IMR-90 (cell line): ENCODE measurements around the gene DDX27. TPM values are rescaled to one million over a fixed set of nuclear protein-coding genes. Genes with fewer than 3 reads are reported as not detected.

Experiments
- ATAC-seq: fragments of 200-7000 bp; cut with Tn5 transposase; 2 replicates; pipeline ENCODE4 v1.9.1; 2020; ENCODE audit warnings: low read depth, mild to moderate bottlenecking, moderate library complexity
- BruUV-seq: library from RNA; stranded (reverse); fragments of 400-500 nt; replicated peaks from 2 replicates; lab custom pipeline; 2021; lab: Mats Ljungman, UMichigan
- CTCF ChIA-PET: fragments of 300-600 bp; formaldehyde crosslinking; extraction: SDS; loops from one replicate; lab custom pipeline; 2021; ENCODE audit warnings: antibody characterized with exemption; lab: Yijun Ruan, JAX
- POLR2A ChIA-PET: fragments of 300-600 bp; sonication (Branson Sonifier 250); formaldehyde crosslinking; loops from one replicate; lab custom pipeline; 2022; ENCODE audit warnings: antibody characterized with exemption; ENCODE audit not compliant: unreplicated experiment; lab: Charles Lee
- DNase-seq: peaks from one replicate; pipeline ENCODE4 v3.0.0; 2013
- H2AFZ ChIP-seq: replicated peaks from 2 replicates; pipeline ENCODE3; 2013; ENCODE audit warnings: low read length, mild to moderate bottlenecking; ENCODE audit not compliant: poor library complexity
- H2AK5ac ChIP-seq: 2 replicates; pipeline ENCODE4 v1.6.1; 2013; ENCODE audit warnings: low read depth, low read length, inconsistent platforms
- H2AK9ac ChIP-seq: replicated peaks from 2 replicates; pipeline ENCODE3; 2013; ENCODE audit warnings: mild to moderate bottlenecking, low read depth, low read length, moderate library complexity; ENCODE audit not compliant: poor library complexity
- H2BK120ac ChIP-seq: 2 replicates; pipeline ENCODE4 v1.6.1; 2013; ENCODE audit warnings: low read depth, low read length, inconsistent platforms
- H2BK15ac ChIP-seq: 3 replicates; pipeline ENCODE4 v1.6.1; 2013; ENCODE audit warnings: low read depth, low read length, inconsistent platforms
- H2BK20ac ChIP-seq: 2 replicates; pipeline ENCODE4 v1.6.1; 2013; ENCODE audit warnings: low read depth, mild to moderate bottlenecking, inconsistent platforms, low read length, moderate library complexity
- H2BK5ac ChIP-seq: 2 replicates; pipeline ENCODE4 v1.6.1; 2013; ENCODE audit warnings: mild to moderate bottlenecking, low read depth, low read length, inconsistent platforms; ENCODE audit not compliant: poor library complexity, severe bottlenecking
- H3K14ac ChIP-seq: replicated peaks from 2 replicates; pipeline ENCODE4 v1.6.1; 2013; ENCODE audit warnings: low read depth, low read length, inconsistent platforms
- H3K18ac ChIP-seq: 2 replicates; pipeline ENCODE4 v1.6.1; 2013; ENCODE audit warnings: low read depth, low read length, control low read depth
- H3K23ac ChIP-seq: 2 replicates; pipeline ENCODE4 v1.6.1; 2013; ENCODE audit warnings: low read depth, low read length, inconsistent platforms
- H3K27ac ChIP-seq: 2 replicates; pipeline ENCODE4 v1.5.1; 2013; ENCODE audit warnings: mild to moderate bottlenecking, control low read depth, low read length; ENCODE audit not compliant: insufficient read depth
- H3K27me3 ChIP-seq: 2 replicates; pipeline ENCODE4 v1.6.1; 2013; ENCODE audit warnings: low read length; ENCODE audit not compliant: control insufficient read depth, insufficient read depth
- H3K36me3 ChIP-seq: 2 replicates; pipeline ENCODE4 v1.6.1; 2013; ENCODE audit warnings: low read length, mixed read lengths; ENCODE audit not compliant: control insufficient read depth, insufficient read depth
- H3K4ac ChIP-seq: 2 replicates; pipeline ENCODE4 v1.6.1; 2013; ENCODE audit warnings: low read depth, low read length, inconsistent platforms
- H3K4me1 ChIP-seq: 2 replicates; pipeline ENCODE4 v1.6.1; 2013; ENCODE audit warnings: low read length, mixed read lengths; ENCODE audit not compliant: control insufficient read depth, insufficient read depth
- H3K4me2 ChIP-seq: 2 replicates; pipeline ENCODE4 v1.6.1; 2013; ENCODE audit warnings: low read depth, mild to moderate bottlenecking, control low read depth, low read length, moderate library complexity
- H3K4me3 ChIP-seq: 2 replicates; pipeline ENCODE4 v1.5.1; 2013; ENCODE audit warnings: low read depth, mild to moderate bottlenecking, control low read depth, low read length, moderate library complexity; ENCODE audit not compliant: insufficient read depth
- H3K56ac ChIP-seq: 2 replicates; pipeline ENCODE4 v1.6.1; 2013; ENCODE audit warnings: low read length, inconsistent platforms; ENCODE audit not compliant: insufficient read depth; ENCODE audit errors: extremely low read depth
- H3K79me1 ChIP-seq, 2 experiments: 2 replicates each; pipeline ENCODE4 v1.6.1; 2013; ENCODE audit warnings: low read length in 2 of 2, inconsistent platforms in 1 of 2, low read depth in 1 of 2
- H3K9ac ChIP-seq: 2 replicates; pipeline ENCODE4 v1.6.1; 2013; ENCODE audit warnings: low read depth, low read length, control low read depth
- H3K9me1 ChIP-seq: 2 replicates; pipeline ENCODE4 v1.6.1; 2013; ENCODE audit warnings: low read length, inconsistent platforms; ENCODE audit not compliant: insufficient read depth
- H3K9me3 ChIP-seq: 2 replicates; pipeline ENCODE4 v1.6.1; 2013; ENCODE audit warnings: low read length; ENCODE audit not compliant: control insufficient read depth, insufficient read depth
- H4K20me1 ChIP-seq: 2 replicates; pipeline ENCODE4 v1.6.1; 2013; ENCODE audit warnings: low read length, inconsistent platforms; ENCODE audit not compliant: insufficient read depth
- H4K5ac ChIP-seq: 2 replicates; pipeline ENCODE4 v1.6.1; 2013; ENCODE audit warnings: mild to moderate bottlenecking, low read depth, low read length, control low read depth
- H4K8ac ChIP-seq, 2 experiments: 2 replicates each; pipeline ENCODE4 v1.6.1; 2013; ENCODE audit warnings: low read depth in 2 of 2, low read length in 2 of 2, control low read depth in 1 of 2, inconsistent platforms in 1 of 2
- H4K91ac ChIP-seq: 2 replicates; pipeline ENCODE4 v1.6.1; 2013; ENCODE audit warnings: low read depth, low read length, inconsistent platforms; ENCODE audit not compliant: insufficient read depth
- CHD1 ChIP-seq: IDR thresholded peaks from 2 replicates; pipeline ENCODE4 v1.6.1; 2012; ENCODE audit warnings: low read depth, low read length, improper control_type of control experiment
- ELK1 ChIP-seq: fragments of 150-350 bp; IDR thresholded peaks from 2 replicates; pipeline ENCODE4 v1.6.1; 2016; ENCODE audit warnings: low read depth, mild to moderate bottlenecking, low read length, moderate library complexity, borderline replicate concordance
- FOS ChIP-seq: fragments of 150-350 bp; IDR thresholded peaks from 2 replicates; pipeline ENCODE4 v1.6.1; 2016; ENCODE audit warnings: low read depth, low read length
- NFE2L2 ChIP-seq: fragments of 150-350 bp; IDR thresholded peaks from 2 replicates; pipeline ENCODE4 v1.6.1; 2016; ENCODE audit warnings: low read depth, mild to moderate bottlenecking, low read length
- SMC3 ChIP-seq: fragments of 150-350 bp; IDR thresholded peaks from 2 replicates; pipeline ENCODE4 v1.6.1; 2016; ENCODE audit warnings: low read depth, mild to moderate bottlenecking, antibody characterized with exemption, low read length, moderate library complexity
- WGBS, 2 experiments: methylation state at CpG; one replicate each; pipeline versions ENCODE4 v1.1.5 to v1.1.7; 2013; ENCODE audit warnings: missing lambda C conversion rate in 2 of 2; ENCODE audit not compliant: insufficient read length in 1 of 2; ENCODE audit errors: extremely low coverage in 2 of 2; 5-methylcytosine and 5-hydroxymethylcytosine counted together
- dilution Hi-C: fragments of 300-500 bp; cut with HindIII; formaldehyde crosslinking; loops from one replicate; pipeline ENCODE4 v1.14.3; 2018; ENCODE audit warnings: low sequenced_read_pairs; ENCODE audit not compliant: unreplicated experiment
- in situ Hi-C: fragments of 300-500 bp; cut with MboI; formaldehyde crosslinking; loops from 3 replicates; pipeline ENCODE4 v1.14.3; 2019; ENCODE audit warnings: low sequenced_read_pairs, inconsistent platforms, mixed read lengths
- intact Hi-C: fragments of 100-400 bp; cut with micrococcal nuclease; formaldehyde crosslinking; loops from 2 replicates; pipeline ENCODE4 v1.10.0; 2022
- polyA plus RNA-seq, 3 experiments: library from polyadenylated mRNA; depleted of rRNA; stranded (reverse); fragments of >200 nt; gene quantifications; 2 replicates each; pipeline ENCODE4 v1.2.3, GENCODE V29; 2012; ENCODE audit warnings: low replicate concordance in 1 of 3
- total RNA-seq: library from RNA; depleted of rRNA; stranded (reverse); fragments of >200 nt; gene quantifications from 2 replicates; pipeline ENCODE4 v1.2.3, GENCODE V29; 2012

DDX27 gene
- total and polyA plus RNA-seq, 2 of the 4 experiments (the other 2 are of a cell fraction): 33.2 to 36.7 TPM

- dilution Hi-C loops: no loop called here
- H3K56ac ChIP-seq: no peak overlapping the region
- no peak overlapping the region for H4K91ac ChIP-seq
- no peak overlapping the region for H2BK15ac ChIP-seq
- peaks cover 8 to 13% of the 10 kb centered on the region in 2 experiments; a peak in 3 of 4 replicates for H3K79me1 ChIP-seq
- H2BK120ac ChIP-seq: no peak overlapping the region
- no peak overlapping the region for H3K4me2 ChIP-seq
- peaks cover 1% of the 10 kb centered on the region; the same call in 1 of the 2 replicates for H3K4me1 ChIP-seq
- H3K9me3 ChIP-seq: peaks cover 2% of the 10 kb centered on the region; the same call in 1 of the 2 replicates
- no peak overlapping the region for H2AK9ac ChIP-seq
- H3K14ac ChIP-seq: no peak overlapping the region
- no peak overlapping the region for H2BK20ac ChIP-seq
- H4K5ac ChIP-seq: no peak overlapping the region
- intact Hi-C loops: loop anchor here (5.0 kb wide), 1 partner anchor 573 kb away; no protein-coding TSS in a partner anchor
- WGBS, 2 experiments: 67% methylated on average over 1 of the region's 3 CpGs; no CpG with 5 or more reads in 1 of the 2 experiments
- H3K4ac ChIP-seq: no peak overlapping the region
- no peak for DNase-seq
- H3K27me3 ChIP-seq: no peaks in the 10 kb centered on the region
- in situ Hi-C loops: loop anchor here (5.0 kb wide), 1 partner anchor 83 kb away; no protein-coding TSS in a partner anchor
- no peak overlapping the region for H4K8ac ChIP-seq
- ChIA-PET CTCF (no interaction called here), POLR2A (no interaction called here)
- H3K18ac ChIP-seq: no peak overlapping the region
- no peak overlapping the region for H3K9ac ChIP-seq
- H4K20me1 ChIP-seq: no peaks in the 10 kb centered on the region
- H2AFZ ChIP-seq: no peak overlapping the region
- H3K4me3 ChIP-seq: no peak overlapping the region
- TF ChIP-seq FOS (no peak), CHD1 (no peak), SMC3 (no peak), ELK1 (no peak), NFE2L2 (no peak)
- no peaks in the 10 kb centered on the region for H3K9me1 ChIP-seq
- H3K27ac ChIP-seq: no peak overlapping the region
- no TSS peak for BruUV-seq
- no peak for ATAC-seq
- no peaks in the 10 kb centered on the region for H3K36me3 ChIP-seq
- no peak overlapping the region for H3K23ac ChIP-seq
- no peak overlapping the region for H2AK5ac ChIP-seq
- no peak overlapping the region for H2BK5ac ChIP-seq
Measured at GRCh38 chr20:49215232-49215631, 4.0 kb upstream of the DDX27 start.
